ENCODE data around the gene TRPC4.

TRPC4 gene

GRCh38 chr13:37884026-37884425, 14.5 kb upstream of the TRPC4 start:
- no peak overlapping the region for H3K4me3 ChIP-seq (ENCODE audit: low read depth, low read length)
- in situ Hi-C loops (cut with HindIII; ENCODE audit: low sequenced_read_pairs), result no loop called here

GRCh38 chr13:37878921-37879320, 9.3 kb upstream of the TRPC4 start:
- in situ Hi-C loops (cut with HindIII; ENCODE audit: low sequenced_read_pairs), result no loop called here
- no peak for DNase-seq (ENCODE audit: low read depth, low spot score)
- TF ChIP-seq CTCF (IDR thresholded peaks at IDR 0.05; ENCODE audit: low read depth, low read length), result no peak
- no peak overlapping the region for H3K4me3 ChIP-seq (ENCODE audit: low read depth, low read length)

More at GRCh38 chr13:37884026-37884425, 14.5 kb upstream of the TRPC4 start:
- no peak for TF ChIP-seq CTCF (IDR thresholded peaks at IDR 0.05; ENCODE audit: low read depth, low read length)
- no peak for DNase-seq (ENCODE audit: low read depth, low spot score)

- in situ Hi-C loops (cut with HindIII; ENCODE audit: low sequenced_read_pairs), result no loop called here
- no peak overlapping the region for H3K4me3 ChIP-seq (ENCODE audit: low read depth, low read length)
- no peak for DNase-seq (ENCODE audit: low read depth, low spot score)
- TF ChIP-seq CTCF (IDR thresholded peaks at IDR 0.05; ENCODE audit: low read depth, low read length), result no peak
Measured at GRCh38 chr13:37878496-37878895, 8.9 kb upstream of the TRPC4 start.

- in situ Hi-C loops (cut with HindIII; ENCODE audit: low sequenced_read_pairs), result no loop called here
- no peak for TF ChIP-seq CTCF (IDR thresholded peaks at IDR 0.05; ENCODE audit: low read depth, low read length)
- DNase-seq (ENCODE audit: low read depth, low spot score), result peak; percentile 88
- H3K4me3 ChIP-seq (ENCODE audit: low read depth, low read length), result peak overlapping the region; percentile 70
Measured at GRCh38 chr13:37870895-37871550, 1.5 kb upstream of the TRPC4 start.

GRCh38 chr13:37870489-37870845, 895 bp upstream of the TRPC4 start:
- in situ Hi-C loops (cut with HindIII; ENCODE audit: low sequenced_read_pairs), result no loop called here
- peak overlapping the region; percentile 70 for H3K4me3 ChIP-seq (ENCODE audit: low read depth, low read length)
- no peak for TF ChIP-seq CTCF (IDR thresholded peaks at IDR 0.05; ENCODE audit: low read depth, low read length)
- no peak for DNase-seq (ENCODE audit: low read depth, low spot score)

GRCh38 chr13:37869506-37869755, 141 bp downstream of the TRPC4 start:
- H3K4me3 ChIP-seq (ENCODE audit: low read depth, low read length), result peak overlapping the region; percentile 70
- in situ Hi-C loops (cut with HindIII; ENCODE audit: low sequenced_read_pairs), result no loop called here

More at GRCh38 chr13:37869506-37869755, 141 bp downstream of the TRPC4 start:
- DNase-seq (ENCODE audit: low read depth, low spot score), result no peak
- TF ChIP-seq CTCF (IDR thresholded peaks at IDR 0.05; ENCODE audit: low read depth, low read length), result no peak

All from astrocyte of the spinal cord (primary cell).